AG09319 (cell line): ENCODE data around the gene ICAM1.

ENCODE experiments used
- DNase-seq: peaks from one replicate; pipeline ENCODE4 v3.0.0-alpha.2; 2010; ENCODE audit warnings: low read depth; ENCODE audit errors: extremely low read depth
- TF ChIP-seq, protein P1 (sequence below): IDR thresholded peaks from 2 replicates; pipeline ENCODE4 v1.5.1; 2011; ENCODE audit warnings: low read depth, mild to moderate bottlenecking, inconsistent platforms, low read length, moderate library complexity

The ICAM1 gene

DNA sequence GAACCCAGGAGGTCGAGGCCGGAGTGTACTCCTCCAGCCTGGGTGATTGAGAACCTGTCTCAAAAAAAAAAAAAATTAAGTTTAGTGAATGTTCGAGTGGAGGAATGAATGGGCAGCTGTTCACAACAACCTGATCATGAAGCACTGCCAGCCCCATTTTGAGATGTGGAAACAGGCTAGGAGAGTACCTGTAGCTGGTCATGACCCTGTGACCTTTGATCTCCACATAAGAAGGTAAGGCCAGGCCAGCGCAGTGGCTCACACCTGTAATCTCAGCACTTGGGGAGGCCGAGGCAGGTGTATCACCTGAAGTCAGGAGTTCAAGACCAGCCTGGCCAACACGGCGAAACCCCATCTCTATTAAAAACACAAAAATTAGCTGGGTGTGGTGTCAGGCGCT, 54.8 kb downstream of the ICAM1 start:
- no peak for DNase-seq
- TF ChIP-seq, protein P1, sequence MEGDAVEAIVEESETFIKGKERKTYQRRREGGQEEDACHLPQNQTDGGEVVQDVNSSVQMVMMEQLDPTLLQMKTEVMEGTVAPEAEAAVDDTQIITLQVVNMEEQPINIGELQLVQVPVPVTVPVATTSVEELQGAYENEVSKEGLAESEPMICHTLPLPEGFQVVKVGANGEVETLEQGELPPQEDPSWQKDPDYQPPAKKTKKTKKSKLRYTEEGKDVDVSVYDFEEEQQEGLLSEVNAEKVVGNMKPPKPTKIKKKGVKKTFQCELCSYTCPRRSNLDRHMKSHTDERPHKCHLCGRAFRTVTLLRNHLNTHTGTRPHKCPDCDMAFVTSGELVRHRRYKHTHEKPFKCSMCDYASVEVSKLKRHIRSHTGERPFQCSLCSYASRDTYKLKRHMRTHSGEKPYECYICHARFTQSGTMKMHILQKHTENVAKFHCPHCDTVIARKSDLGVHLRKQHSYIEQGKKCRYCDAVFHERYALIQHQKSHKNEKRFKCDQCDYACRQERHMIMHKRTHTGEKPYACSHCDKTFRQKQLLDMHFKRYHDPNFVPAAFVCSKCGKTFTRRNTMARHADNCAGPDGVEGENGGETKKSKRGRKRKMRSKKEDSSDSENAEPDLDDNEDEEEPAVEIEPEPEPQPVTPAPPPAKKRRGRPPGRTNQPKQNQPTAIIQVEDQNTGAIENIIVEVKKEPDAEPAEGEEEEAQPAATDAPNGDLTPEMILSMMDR = no peak

DNA sequence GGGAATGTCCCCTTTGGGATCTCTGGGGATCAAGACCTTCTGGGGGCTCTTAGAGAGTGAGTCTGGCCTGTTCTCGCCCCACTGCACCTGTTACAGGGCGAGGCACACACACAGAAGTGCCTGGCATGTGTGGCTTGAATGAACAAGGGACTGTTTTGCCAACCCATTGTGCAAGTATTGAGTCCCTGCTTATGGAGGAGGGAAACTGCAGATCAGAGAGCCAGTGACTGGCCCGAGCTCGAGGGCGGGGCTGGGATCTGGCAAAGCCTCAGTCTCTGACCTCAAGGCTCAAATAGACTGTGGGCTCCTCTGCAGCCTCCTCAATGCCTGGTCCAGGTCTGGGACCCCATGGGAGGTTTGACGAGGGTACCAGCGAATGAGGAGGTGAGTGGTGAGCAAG, 56.9 kb downstream of the ICAM1 start:
- no peak for DNase-seq
- TF ChIP-seq, protein P1 = no peak

DNA sequence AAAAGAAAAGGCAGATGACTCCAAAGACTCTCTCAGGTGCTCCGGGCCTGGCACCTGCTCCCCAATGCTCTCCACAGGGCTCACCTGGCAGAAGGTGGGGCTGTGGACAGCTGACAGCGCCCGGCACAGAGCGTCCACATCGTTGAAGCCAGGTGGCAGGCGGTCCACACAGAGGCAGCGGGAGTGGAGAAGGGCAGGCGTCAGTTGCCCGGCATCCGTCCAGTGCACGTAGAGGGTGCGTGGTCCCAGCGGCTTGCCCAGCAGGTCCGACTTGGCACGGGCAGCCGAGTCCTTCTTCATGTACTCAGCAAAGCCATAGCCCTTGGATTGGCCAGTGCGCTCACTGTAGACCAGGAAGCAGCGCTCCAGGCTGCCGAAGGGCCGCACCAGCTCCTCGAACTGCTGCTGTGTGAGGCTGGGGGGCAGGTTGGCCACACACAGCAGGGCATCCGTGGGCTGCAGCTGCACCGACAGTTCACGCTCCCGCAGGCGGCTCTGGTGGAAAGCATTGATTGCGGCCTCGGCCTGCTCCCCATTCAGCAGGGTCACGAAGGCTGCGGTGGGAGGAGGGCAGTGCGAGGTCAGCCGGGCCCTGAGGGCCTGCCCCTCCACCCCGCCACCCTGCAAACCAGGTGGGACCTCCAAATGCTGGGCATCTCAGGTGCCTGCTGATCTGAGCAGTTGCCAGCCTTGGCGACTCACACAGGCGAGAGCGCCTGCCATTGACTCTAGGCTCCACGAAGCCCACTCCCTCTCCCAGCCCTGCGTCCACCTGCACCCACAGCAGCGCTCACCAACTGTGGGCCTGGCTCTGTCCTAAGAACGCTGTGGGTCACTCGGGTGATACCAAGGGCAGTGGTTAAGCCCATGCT, 57.9 kb downstream of the ICAM1 start:
- TF ChIP-seq, protein P1 = no peak
- DNase-seq = no peak

DNA sequence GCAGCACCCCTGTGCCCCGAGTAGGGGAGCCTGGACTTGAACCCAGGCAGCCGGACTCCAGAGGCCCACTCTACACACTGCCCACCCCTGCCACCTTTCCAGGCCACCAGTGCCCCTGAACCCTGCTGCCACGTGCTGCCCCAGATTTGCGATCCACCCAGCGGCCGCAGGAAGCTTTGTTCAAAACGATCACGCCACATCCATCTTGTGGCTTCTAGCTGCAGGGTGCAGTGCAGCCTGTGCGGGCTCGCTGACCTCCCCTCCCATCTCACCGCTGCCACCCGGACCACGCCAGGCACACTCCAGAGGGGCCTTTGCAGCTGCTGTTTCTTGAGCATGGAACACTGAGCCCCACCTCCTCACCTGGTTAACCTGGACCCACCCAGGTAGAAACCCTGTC, 58.6 kb downstream of the ICAM1 start:
- DNase-seq = no peak
- TF ChIP-seq, protein P1 = no peak

DNA sequence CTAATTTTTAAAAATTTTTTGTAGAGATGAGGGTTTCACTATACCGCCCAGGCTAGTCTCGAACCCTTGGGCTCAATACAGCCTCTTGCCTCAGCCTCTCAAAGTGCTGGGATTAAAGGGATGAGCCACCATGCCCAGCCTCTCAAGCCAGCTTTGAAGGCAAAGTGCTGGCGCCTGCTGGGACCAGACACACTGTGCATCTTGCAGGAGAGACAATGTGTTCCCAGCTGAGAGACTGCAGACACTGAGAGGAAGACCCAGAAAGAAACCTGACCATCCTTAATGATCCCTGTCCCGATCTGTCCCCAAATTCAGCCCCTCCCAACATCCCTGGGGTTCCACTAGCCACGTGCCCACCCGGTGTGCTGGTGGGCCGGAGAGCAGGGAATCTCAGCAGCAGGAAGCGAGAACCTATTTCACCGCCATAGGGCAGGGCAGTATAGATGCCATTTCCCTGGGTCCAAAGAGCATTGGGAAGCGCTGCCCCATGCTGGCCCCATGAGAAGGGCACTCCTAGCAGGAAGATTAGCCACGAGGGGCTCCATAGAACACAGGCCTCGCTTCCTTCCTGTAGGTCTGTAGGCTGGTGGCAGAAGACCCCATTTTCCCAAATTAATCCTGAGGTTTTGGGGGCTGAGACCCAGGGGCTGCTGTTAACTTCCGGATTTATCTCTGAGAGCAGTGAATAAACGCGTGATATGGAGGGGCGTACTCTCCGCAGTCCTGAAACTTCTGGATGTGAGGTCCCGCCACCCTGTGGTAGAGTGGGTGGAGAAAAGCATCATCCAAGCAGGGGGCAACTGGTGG, 61.4 kb downstream of the ICAM1 start:
- no peak for DNase-seq
- TF ChIP-seq, protein P1 = peak; percentile 12

DNA sequence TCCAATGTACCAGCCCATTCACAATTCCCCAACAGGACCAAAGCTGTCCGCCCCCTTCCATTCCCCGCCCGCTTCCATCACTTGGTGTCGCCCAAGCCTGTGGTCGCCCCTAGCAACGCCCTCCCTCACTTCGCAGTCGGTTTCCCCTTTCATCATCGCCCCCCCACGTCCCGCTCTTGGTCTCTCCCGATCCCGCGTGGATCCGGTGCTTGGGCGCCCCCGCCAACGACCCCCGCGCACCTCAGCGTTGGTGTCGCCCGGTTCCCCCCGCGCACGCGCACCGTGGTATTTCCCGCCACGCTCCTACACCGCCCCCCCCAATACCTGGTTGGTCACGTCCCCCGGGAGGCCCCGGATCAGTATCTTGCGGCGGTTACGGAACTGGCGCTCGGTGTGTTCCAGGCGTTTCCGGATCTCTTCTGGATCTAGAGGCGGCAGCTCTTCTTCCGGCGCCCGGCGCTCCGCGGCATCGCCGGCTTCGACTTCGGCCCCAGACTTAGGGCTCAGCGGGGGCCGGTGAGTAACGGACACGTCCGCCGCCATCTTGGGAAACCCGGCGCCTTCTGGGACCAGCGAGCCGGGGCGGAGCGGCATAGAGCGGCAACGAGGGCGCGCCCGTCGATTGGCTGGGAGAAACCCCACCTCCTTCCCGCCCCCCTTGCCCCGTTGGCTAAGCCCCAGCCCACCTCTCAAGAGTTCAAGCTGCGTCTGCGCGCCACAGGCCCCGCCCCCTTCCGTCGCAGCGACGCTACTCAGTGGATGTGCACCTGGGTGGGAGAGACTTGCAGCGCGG, 62.2 kb downstream of the ICAM1 start, which contains the start of gene RAVER1:
TSS of gene RAVER1 (minus strand) at position 565 of the 793 bp plus-strand sequence. CDS start at position 543, 22 bp downstream.
- TF ChIP-seq, protein P1 = no peak
- DNase-seq = peak; percentile 94
